AG04449 (cell line): ENCODE data around the gene DGKB.

Experiments used
- CTCF ChIA-PET: fragments of 350-600 bp; formaldehyde crosslinking; extraction: SDS; loops from one replicate; lab custom pipeline; 2021; ENCODE audit warnings: antibody characterized with exemption; lab: Yijun Ruan, JAX
- POLR2A ChIA-PET: fragments of 400-600, 350-600 bp; formaldehyde crosslinking; extraction: SDS; loops from one replicate; lab custom pipeline; 2020; ENCODE audit warnings: antibody characterized with exemption, inconsistent platforms; lab: Yijun Ruan, JAX
- DNase-seq: peaks from one replicate; pipeline ENCODE4 v3.0.0-alpha.2; 2010; ENCODE audit warnings: low read depth, low spot score
- H3K4me3 ChIP-seq: 2 replicates; pipeline ENCODE4 v1.5.1; 2011; ENCODE audit warnings: low read depth, mild to moderate bottlenecking, control low read depth, low read length
- TF ChIP-seq, protein P1 (sequence below): IDR thresholded peaks from one replicate; pipeline ENCODE4 v1.5.1; 2011; ENCODE audit warnings: mild to moderate bottlenecking, moderate library complexity, low read length, control low read depth, inconsistent platforms; ENCODE audit not compliant: insufficient read depth; ENCODE audit errors: missing control alignments

The DGKB gene

GRCh38 chr7:14197280-14197679 is 705.3 kb downstream of the DGKB start:
- TF ChIP-seq, protein P1, sequence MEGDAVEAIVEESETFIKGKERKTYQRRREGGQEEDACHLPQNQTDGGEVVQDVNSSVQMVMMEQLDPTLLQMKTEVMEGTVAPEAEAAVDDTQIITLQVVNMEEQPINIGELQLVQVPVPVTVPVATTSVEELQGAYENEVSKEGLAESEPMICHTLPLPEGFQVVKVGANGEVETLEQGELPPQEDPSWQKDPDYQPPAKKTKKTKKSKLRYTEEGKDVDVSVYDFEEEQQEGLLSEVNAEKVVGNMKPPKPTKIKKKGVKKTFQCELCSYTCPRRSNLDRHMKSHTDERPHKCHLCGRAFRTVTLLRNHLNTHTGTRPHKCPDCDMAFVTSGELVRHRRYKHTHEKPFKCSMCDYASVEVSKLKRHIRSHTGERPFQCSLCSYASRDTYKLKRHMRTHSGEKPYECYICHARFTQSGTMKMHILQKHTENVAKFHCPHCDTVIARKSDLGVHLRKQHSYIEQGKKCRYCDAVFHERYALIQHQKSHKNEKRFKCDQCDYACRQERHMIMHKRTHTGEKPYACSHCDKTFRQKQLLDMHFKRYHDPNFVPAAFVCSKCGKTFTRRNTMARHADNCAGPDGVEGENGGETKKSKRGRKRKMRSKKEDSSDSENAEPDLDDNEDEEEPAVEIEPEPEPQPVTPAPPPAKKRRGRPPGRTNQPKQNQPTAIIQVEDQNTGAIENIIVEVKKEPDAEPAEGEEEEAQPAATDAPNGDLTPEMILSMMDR = no peak
- H3K4me3 ChIP-seq = no peak overlapping the region
- ChIA-PET CTCF (no interaction called here), POLR2A (no interaction called here)
- DNase-seq = no peak

DNA sequence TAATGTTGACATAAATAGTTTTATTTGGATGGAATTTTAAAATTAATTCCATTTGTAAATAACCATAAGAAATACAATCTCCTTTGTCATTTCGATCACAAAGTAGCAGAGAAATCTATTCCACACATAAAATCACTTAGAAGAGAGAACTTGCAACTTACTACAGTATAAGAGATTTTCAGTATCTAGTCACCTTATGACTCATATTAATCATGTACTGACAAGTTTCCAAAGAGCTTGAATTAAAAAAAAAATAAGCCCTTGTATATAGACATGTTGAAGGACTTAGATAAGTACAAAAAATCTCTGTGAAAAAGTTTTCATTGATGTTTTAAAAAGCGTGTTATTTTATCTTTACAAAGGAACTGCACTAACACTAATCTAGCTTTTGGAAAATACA is 706.0 kb downstream of the DGKB start:
- POLR2A ChIA-PET = no interaction called here
- no peak for DNase-seq
- TF ChIP-seq, protein P1 = no peak
- no peak overlapping the region for H3K4me3 ChIP-seq
- CTCF ChIA-PET = no interaction called here

DNA sequence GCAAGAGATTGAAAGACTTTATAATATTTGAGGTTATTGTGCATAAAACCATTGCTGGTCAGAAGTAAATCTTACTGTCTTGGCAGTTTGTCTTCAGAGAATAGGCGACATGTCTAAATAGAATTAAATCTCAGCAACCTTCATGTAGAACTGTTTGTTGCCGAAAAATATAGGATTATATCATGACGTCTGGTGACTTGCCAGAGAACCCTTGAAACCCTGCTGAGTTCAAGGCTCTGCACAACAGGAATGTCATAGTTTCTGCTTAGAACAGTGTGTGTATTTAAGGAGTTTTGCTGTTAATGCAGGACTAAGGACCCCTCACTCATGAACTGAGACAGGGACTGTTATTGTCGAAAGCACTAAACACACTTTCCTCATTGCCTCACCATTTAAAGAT is 706.7 kb downstream of the DGKB start:
- no peak overlapping the region for H3K4me3 ChIP-seq
- TF ChIP-seq, protein P1 = no peak
- DNase-seq = no peak
- CTCF ChIA-PET = no interaction called here
- POLR2A ChIA-PET = no interaction called here

DNA sequence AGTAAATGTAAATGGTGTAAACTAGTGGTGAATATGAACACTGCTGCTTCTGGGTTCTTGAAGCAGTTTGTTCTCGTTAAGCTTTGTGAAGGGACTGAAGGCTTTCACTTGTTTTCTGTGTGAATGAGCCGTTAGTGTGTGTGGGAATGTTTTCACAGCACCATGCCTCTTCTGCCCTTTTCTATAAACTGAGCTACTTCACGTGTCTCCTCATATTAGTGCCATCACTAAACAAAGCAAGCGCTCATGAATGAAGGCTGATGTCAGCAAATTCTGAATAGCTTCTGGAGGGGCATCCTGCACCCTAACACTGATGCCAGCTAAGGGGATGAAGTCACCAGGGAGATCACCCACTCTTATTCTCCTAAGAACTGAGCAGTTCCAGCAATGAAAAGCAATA is 707.5 kb downstream of the DGKB start:
- TF ChIP-seq, protein P1 = no peak

DNA sequence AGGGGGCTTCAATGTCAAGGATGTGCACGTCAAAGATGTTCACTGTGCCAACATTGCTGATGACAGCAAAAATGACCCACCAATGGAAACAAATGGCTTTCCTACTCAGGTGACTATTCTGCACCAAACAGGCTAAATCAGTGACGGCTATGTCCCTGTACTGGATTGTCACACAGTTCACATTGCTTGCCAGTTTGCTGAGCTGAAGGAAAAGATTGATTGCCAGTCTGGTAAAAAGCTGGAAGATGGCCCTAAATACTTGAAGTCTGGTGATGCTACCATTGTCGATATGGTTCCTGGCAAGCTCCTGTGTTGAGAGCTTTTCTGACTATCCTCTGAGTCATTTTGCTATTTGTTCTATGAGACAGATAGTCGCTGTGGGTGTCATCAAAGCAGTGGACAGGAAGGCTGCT is 710.9 kb downstream of the DGKB start:
- no peak for DNase-seq
- TF ChIP-seq, protein P1 = no peak
- ChIA-PET CTCF (no interaction called here), POLR2A (no interaction called here)
- no peak overlapping the region for H3K4me3 ChIP-seq

More for the DNA sequence above, 707.5 kb downstream of the DGKB start:
- ChIA-PET POLR2A (no interaction called here), CTCF (no interaction called here)
- DNase-seq = no peak
- no peak overlapping the region for H3K4me3 ChIP-seq

GRCh38 chr7:14184292-14184864 is 718.2 kb downstream of the DGKB start:
- ChIA-PET POLR2A (no interaction called here), CTCF (no interaction called here)
- H3K4me3 ChIP-seq = no peak overlapping the region
- DNase-seq = no peak
- TF ChIP-seq, protein P1 = no peak
